HG03521 (cell line): ENCODE measurements around the gene DIAPH3.

Experiments
- ATAC-seq: cut with Tn5 transposase; IDR thresholded peaks from one replicate; pipeline ENCODE4 v1.9.1; 2021; ENCODE audit warnings: mild to moderate bottlenecking, moderate library complexity; ENCODE audit not compliant: unreplicated experiment

Gene DIAPH3

DNA sequence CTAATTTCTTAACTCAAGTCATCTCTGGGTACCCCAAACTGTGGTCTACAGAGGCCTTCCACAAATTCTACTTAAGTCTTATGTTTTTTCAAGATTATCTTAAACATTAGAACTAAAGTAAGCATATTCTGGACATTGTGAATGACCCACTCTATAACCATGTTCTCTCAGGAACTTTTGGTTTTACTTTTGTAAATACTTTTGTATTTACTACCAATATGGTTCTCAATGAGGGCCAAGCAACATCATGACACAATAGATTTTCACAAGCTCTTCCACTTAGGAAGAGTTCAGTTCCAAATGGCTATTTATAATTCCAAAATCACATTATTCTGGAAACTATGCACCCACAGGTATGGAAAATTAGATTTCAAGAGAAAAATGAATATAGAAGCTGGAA lies 10.8 kb downstream of the DIAPH3 start:
- ATAC-seq, result no peak

DNA sequence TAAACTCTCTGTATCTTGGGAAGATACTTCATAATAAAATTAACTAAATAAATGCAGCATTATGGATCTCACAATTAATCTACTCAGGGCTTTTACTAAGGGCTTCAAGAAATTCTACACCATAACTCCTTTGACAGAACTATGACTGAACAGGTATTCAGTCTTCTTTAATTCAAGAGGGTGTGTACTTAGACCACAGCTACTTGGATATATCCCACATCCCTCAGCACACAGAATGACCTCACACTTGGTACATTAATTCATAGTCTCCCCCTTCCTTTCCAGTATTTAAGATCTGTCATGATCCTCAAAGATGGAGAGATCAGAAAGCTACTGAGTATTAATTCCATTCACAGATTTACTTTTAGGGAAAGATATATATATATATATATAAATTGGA lies 11.6 kb downstream of the DIAPH3 start:
- ATAC-seq, result no peak

DNA sequence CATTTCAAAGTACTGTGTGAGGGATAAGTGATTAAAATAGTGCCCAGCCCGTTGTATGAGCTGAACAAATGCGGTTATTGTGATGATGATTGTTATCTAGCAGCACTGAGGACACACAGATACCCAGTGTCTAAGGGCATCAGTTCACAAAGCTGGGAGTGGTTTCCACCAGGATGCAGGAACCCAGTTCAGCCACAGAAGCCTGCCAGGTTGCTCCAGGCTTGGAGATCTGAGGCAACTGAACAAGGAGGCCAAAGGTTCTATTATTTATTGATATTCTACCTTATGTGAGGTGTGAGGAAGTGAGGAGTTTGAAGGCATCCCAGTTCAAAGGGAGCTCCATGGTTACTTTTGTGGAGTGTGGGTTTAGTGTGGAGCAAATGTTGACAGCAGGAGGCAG lies 13.2 kb downstream of the DIAPH3 start:
- no peak for ATAC-seq

DNA sequence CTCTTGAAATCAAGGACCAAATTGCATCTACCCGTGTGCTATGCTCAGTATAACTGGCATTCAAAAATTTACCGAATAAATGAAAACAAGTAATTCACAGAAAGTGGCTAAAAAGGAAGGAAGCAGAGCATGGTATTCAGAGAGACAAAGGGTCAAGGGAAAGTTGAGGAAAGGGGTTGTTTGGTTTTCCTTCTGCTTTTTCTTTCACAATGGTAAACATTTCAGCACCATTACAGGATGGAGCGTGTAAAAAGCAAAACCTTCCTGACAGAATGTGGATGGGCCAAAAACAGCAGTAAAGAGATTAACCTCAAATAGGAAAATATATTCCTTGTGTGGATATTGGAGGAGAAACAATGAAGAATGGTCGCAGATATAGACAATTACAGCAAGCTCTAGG lies 14.8 kb downstream of the DIAPH3 start:
- no peak for ATAC-seq

DNA sequence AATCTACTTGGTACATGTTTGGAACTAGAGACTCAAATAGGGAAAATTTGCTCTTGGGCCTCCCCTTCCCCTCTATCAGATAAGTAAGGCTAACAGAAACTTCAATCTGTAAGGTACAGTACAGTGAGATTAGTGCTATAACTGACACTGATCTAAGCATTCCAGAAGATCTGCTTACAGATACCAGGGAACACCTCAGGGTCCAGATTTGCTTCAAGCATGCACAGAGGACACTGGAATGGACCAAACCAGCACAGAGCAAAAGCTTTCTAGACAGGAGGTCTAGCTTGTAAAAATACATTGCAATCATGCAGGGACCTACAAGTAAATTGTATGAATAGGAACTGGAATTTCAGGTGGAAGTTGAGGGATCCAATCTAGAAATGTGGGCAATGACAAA lies 16.4 kb downstream of the DIAPH3 start:
- no peak for ATAC-seq

DNA sequence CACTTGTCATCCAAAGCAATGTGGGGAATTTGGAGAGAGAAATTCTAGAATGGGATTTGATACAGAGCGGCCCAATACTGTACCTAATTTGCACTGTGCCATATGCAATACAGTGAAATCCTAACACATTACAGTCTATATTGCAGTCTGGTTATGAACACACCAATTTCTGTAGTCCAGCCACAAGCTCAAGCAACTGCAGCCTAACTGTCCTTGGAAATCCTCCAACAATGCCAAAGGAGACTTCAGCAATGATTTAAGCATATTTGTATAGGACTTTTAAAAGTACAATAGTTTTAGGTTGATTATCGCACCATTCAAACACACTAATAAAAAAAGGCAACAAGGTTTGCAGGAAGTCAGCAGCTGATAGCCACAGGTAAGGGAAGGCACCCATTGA lies 17.3 kb downstream of the DIAPH3 start:
- no peak for ATAC-seq

DNA sequence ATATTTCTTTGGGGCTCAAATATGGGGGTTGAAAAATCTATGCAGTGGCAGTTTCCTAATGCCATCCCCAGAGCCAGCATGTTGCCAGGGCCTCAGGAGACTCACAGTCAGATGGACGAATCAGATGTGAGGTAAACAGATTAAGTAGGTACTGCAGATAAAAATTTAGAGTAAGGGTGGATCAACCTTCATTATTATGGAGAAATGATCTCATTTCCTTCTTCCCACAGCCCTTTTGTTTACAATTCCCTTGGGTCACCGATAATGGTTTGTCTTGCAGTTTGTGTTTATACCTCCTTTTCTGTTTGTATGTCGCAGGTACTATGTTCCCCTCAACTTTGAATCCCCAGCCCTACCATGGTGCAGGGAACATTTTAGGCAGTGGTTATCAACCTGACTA lies 20.0 kb downstream of the DIAPH3 start:
- ATAC-seq, result no peak

DNA sequence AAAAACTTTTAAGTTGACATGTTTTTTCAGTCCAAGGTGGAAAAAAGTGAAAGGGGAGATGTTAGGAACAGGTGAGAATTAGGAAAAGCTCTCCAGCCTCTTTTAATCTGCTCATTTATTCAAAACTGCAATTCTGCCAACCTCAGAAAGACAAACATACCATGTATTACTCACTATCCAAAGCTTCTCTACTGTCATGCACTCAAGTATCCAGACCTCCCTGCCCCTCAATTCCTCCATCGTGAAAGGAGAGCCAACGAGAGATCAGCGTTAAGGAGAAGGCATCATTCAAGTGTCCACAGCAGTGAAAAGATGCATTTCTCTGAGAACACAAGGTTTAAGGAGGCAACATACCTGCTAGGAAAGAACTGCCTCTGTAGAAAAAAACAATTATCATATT lies 24.5 kb downstream of the DIAPH3 start:
- ATAC-seq, result no peak

DNA sequence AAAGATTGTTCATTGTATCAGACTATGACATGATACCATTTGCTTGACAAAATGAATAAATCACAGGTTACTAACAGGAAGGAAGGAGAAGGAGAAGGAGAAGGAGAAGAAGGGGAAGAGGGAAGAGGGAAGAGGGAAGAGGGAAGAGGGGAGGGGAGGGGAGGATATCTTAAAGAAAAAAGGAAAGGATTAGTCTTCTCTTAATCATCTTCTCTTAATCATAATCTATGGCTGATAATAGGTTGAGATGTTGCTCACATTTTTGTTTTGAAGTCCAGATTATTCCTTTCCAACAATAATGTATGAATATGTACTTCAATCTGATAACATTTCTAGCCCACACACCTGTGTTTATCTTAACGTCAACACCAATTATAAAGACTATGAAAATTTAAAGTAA lies 25.1 kb downstream of the DIAPH3 start:
- no peak for ATAC-seq

DNA sequence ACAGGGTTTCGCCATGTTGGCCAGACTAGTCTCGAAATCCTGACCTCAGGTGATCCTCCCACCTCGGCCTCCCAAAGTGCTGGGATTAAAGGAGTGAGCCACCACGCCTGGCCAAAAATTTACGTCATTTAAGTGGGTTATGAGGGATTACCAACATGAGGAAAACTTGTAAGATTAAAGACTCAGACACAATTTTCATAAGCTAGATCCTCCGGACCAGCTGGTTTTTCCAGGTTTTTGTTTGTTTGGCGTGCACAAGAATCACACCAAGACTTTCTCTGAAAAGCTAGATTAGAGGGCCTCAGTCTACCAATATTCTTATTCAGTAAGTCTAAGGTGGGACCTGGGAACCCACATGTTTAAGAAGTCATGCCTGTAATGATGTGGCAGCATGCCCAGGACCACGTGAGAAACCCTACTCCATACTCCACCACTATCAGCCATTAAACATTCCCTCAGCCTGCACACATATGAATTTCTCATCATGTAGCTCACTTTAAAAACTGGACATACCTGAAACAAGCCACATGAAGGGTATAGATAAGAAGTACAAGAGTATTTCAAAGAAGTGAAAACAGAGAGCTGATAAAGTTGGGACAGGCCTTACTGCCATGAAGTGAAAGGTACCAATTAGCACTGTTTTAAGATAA lies 25.7 kb downstream of the DIAPH3 start:
- ATAC-seq, result no peak

DNA sequence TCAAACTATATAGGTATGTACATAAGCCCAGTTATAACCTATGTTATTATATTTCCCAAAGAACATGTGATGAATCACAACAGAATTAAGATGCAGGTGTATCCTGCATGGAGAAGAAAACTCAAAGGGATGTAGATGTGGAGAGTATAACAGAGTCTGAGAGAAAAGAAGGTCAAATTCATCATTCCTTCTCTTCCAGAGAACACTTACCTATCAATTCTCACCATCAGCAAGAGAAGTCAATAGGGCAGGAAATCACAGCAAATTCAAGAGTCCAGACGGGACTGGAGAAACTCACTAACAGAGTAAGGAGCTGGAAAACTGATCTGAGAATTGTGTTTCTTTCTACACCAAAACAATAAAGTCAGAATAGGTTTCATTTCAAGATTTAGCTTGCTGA lies 28.4 kb downstream of the DIAPH3 start:
- no peak for ATAC-seq

DNA sequence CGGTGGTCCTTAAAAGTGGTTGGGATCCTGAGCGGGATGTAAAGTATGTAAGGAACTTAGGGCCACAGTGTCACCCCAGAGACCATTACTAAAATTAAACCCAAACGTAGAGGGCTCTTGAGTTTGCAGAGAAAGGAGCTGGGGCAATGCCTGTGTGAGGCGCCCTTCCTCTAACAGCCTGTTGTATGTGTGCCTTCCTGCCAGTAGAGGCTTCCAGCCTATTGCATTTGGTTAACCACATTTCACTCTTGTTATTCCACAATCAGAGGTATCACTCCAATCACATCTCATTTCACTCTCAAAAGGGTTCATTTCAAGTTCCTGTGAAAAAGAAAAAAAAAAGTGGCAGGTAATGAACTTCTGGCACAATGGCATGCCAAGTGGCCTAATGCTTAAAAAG lies 29.4 kb downstream of the DIAPH3 start:
- ATAC-seq, result no peak

DNA sequence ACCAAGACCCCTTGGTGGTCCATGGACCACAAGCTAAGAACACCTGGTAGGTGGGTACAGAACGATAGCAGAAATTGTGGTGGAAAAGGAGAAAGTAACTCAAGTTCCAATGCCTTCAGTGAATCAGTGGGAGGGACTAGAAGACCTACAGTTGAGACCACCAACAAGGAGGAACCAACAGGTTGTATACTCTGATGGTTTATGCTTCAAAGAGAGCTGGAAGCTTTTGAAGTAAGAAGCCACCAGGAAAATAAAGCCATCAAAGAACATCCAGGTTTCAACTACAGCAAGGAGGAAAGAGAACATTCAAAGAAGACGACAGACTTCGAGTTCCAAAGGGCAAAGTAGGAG lies 42.4 kb downstream of the DIAPH3 start:
- ATAC-seq, result no peak

DNA sequence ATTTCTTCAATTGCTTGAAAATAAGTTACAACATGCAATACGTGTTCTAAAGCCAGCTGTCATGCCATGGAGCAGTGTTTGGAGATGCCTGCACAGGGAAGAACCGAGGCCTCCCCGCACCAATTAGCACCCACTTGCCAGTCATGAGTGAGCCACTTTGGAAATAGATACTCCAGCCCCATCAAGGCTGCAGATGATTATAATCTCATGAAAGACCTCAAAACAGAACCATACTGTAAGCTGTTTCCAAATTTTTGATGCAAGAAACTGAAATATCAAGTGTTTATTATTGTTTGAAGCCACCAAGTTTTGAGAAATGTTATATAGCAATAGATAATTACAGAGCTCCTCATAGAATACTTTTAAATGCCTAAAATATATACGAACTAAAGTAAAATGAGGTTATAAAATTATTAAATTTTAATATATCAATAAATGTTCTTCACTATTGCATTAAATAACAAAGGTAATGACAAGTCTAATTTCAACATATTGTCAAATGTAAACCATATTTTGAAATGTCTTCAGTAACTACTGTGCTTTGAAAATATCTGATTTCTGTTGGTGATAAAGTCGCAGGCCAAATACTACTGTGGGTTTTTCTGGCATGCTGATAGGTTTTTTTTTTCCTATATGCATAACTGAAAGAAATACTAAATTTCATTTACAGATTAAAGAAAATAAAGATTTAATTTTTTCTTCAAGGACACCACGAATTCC lies 43.0 kb downstream of the DIAPH3 start:
- no peak for ATAC-seq

DNA sequence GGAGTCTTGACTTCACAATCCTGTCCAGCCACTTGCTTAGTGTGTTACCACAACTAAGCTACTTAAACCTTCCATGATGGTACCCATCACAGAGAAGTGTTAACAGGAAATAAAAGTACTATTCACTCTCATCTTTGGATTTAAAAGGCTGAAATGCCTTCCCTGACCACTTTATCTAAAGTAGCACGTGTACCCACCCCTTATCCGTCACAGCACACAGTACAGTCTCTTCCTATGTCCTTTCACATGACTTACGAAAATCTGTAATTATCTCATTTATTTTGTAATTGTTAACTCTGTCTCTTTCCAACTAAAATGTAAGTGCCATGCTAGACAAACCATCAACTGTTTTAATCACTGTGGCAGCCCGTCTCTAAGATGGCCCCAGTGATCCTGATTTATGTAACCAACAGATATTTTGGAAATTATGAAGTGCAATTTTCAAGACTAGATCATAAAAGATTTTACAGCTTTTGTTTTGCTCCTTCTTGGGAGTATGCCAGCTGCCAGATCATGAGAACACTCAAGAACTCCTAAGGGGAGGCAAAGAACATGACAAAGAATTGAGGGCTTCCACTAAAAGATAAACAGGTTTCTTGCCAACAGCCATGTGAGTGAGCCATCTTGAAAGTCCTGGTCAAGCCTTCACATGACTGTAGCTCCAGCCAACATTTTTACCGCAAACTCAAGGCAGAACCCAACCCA lies 44.9 kb downstream of the DIAPH3 start:
- ATAC-seq, result no peak

DNA sequence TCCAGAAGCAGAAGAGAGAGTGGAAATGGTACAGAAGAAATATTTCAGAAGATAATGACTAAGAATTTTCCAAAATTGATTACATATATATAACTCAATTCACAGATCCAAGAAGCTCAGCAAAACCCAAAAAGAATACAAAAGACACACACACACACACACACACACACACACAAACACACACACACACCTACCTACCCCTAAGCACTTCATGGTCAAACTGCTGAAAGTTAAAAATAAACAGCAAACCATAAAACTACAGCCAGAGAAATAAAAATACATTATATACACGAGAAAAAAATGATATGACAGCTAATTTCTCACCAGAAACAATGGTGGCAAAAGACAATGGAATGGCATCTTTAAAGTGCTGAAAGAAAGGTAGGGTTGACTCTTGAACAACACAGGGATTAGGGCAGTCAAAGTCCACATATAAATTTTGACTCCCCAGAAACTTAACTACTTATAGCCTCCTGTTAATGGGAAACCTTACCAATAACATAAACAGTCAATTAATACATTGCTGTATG lies 49.2 kb downstream of the DIAPH3 start:
- ATAC-seq, result no peak

DNA sequence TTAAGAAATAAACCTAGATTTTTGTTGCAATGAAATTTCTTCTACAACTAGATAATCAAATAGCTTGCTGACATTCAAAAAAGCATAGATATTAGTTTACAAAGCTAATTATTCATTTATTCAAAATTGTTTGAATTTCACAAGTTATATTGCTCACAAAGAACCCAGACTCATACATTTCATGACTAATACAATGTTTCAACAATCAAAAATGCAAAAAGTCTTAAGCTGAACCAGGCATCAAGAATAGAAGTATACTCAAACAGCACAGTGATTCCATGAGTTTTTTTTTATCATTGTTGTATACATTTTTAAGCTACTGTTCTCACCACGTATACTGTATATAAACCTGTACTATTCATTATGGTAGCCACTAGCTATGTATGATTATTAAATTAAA lies 51.0 kb downstream of the DIAPH3 start:
- ATAC-seq, result no peak

DNA sequence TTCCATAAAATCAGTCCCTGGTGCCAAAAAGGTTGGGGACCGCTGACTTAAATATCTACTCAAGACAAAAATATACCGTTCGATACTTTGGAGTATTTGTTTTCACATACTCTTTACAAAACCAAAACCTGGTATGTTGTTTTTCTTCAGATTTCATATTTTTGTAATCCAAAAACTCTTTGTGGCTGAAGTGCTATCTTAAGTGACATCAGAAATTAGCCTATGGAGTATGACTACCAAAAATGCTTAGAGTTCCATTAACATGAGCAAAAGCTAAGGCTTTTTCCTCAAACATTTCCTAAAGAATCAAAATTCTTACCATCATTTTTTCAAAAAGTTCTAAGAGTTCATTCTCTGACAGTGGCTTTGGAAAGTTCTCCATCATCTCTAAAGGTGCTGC lies 52.0 kb downstream of the DIAPH3 start:
- ATAC-seq, result no peak

DNA sequence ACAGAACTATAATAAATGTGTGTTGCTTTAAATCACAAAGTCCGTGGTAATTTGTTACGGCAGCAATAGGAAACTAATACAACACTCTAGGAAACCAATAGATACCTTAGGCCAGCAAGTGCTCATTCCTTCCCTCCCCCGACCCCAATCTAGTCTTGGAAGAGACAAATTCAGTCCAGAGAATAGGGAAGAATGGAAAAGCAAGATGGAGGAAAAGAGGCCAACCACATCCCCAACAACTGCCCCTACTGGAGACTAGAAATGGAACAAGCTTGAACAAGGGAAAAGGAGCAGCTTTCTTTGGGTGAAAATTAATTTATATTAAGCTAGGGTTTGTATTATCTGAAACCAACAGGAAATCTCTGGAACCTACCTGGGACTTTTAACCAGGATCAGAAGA lies 54.4 kb downstream of the DIAPH3 start:
- no peak for ATAC-seq

DNA sequence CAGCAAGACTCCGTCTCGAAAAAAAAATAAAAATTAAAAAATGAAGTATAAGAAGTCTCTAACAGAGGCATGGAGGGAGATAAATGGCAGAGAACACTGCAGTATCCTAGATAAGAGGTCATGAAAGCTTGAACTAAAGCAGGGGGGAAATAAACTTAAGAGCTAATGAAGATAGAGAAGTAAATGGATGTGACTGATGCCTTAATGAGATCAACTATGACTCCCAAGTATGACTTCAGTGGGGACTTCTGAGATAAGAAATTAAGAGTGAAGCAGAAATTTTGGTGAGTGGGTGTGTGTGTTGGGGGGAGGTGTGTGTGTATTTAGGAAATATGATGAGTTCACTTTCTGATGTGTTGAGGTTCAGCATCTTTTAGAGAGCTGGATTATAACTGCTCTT lies 55.1 kb downstream of the DIAPH3 start:
- no peak for ATAC-seq

DNA sequence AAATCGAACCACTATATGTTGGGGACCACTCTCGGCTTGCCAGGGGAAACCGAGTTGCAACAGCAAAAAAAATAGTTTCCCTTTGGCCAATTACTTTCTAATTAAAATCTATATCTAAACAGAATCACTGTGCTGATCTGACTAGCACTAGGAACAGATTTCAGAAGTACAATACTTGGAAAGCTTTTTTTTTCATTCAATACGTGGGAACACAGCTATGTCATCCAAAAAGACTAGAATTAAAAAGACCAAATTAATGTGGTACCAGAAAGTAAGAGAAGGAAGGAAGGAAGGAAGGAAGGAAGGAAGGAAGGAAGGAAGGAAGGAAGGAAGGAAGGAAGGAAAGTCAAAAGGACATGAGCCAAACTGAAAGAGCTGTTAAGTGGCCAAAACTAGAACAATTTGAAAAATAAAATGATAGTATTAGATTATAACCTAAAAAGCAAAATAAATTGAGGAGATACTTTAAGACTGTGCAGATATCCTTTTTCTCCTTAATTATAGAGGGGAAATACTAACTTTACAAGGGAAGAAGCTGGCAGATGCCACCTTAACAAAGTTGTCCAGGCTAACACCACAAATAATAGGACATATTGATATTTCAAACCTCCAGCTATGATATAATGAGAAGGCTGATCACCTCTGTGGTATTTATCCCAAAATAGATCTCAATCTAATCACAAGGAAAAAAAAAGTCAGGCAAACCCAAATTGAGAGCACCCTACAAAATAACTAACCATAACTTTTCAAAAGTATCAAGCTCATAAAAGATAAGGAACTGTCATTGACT lies 63.9 kb downstream of the DIAPH3 start:
- ATAC-seq, result no peak
